HG03066 (cell line): Measurements from ENCODE around the gene HTR5A.

Experiments used
- ATAC-seq: cut with Tn5 transposase; IDR thresholded peaks from one replicate; pipeline ENCODE4 v1.9.1; 2021; ENCODE audit warnings: low read depth; ENCODE audit not compliant: unreplicated experiment

HTR5A gene

GRCh38 chr7:155084969-155085368, 14.8 kb downstream of the HTR5A start:
- no peak for ATAC-seq

GRCh38 chr7:155090684-155091083, 20.6 kb downstream of the HTR5A start:
- ATAC-seq = no peak

GRCh38 chr7:155093596-155093995, 23.5 kb downstream of the HTR5A start:
- ATAC-seq = no peak

- no peak for ATAC-seq
Measured at GRCh38 chr7:155094636-155095135, 24.6 kb downstream of the HTR5A start.

GRCh38 chr7:155097338-155097737, 27.2 kb downstream of the HTR5A start:
- ATAC-seq = no peak

- ATAC-seq = no peak
Measured at GRCh38 chr7:155103839-155104238, 33.7 kb downstream of the HTR5A start.

GRCh38 chr7:155104913-155105312, 34.8 kb downstream of the HTR5A start:
- ATAC-seq = no peak

- no peak for ATAC-seq
Measured at GRCh38 chr7:155106356-155106755, 36.2 kb downstream of the HTR5A start.

- no peak for ATAC-seq
Measured at GRCh38 chr7:155107126-155107525, 37.0 kb downstream of the HTR5A start.

- ATAC-seq = no peak
Measured at GRCh38 chr7:155108144-155108901, 38.2 kb downstream of the HTR5A start.

GRCh38 chr7:155109121-155109520, 39.0 kb downstream of the HTR5A start:
- no peak for ATAC-seq

- no peak for ATAC-seq
Measured at GRCh38 chr7:155115288-155115687, 45.2 kb downstream of the HTR5A start.

- no peak for ATAC-seq
Measured at GRCh38 chr7:155119801-155120382, 49.8 kb downstream of the HTR5A start.

- ATAC-seq = no peak
Measured at GRCh38 chr7:155120460-155120859, 50.3 kb downstream of the HTR5A start.

- no peak for ATAC-seq
Measured at GRCh38 chr7:155122831-155123230, 52.7 kb downstream of the HTR5A start.

GRCh38 chr7:155123413-155123812, 53.3 kb downstream of the HTR5A start:
- no peak for ATAC-seq

GRCh38 chr7:155124706-155125105, 54.6 kb downstream of the HTR5A start:
- no peak for ATAC-seq

GRCh38 chr7:155129186-155129585, 59.1 kb downstream of the HTR5A start:
- ATAC-seq = no peak

GRCh38 chr7:155129789-155130188, 59.7 kb downstream of the HTR5A start:
- ATAC-seq = no peak

- ATAC-seq = no peak
Measured at GRCh38 chr7:155130493-155130892, 60.4 kb downstream of the HTR5A start.

- ATAC-seq = no peak
Measured at GRCh38 chr7:155131090-155131489, 61.0 kb downstream of the HTR5A start.

GRCh38 chr7:155132431-155132830, 62.3 kb downstream of the HTR5A start:
- ATAC-seq = no peak
